Ramos (cell line): Measurements from ENCODE around the gene PDE4D.

ENCODE experiments used
- in situ Hi-C: fragments of 300-500 bp; cut with MboI; formaldehyde crosslinking; loops from one replicate; pipeline ENCODE4 v1.14.3; 2022; ENCODE audit warnings: low sequenced_read_pairs; ENCODE audit not compliant: unreplicated experiment

PDE4D gene

GRCh38 chr5:59501316-59501715 lies 392.2 kb downstream of the PDE4D start:
- in situ Hi-C loops: no loop called here

DNA sequence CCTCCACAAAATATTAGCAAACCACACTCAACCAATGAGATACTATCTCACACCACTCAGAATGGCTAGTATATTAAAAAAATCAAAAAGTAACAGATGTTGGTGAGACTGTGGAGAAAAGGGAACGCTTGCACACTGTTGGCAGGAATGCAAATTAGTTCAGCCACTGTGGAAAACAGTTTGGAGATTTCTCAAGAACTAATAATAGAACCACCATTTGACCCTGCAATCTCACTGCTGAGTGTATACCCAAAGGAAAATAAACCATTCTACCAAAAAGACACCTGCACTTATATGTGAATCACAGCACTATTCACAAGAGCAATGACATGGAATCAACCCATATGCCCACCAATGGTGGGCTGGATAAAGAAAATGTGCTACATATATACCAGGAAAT lies 393.5 kb downstream of the PDE4D start:
- in situ Hi-C loops: no loop called here

DNA sequence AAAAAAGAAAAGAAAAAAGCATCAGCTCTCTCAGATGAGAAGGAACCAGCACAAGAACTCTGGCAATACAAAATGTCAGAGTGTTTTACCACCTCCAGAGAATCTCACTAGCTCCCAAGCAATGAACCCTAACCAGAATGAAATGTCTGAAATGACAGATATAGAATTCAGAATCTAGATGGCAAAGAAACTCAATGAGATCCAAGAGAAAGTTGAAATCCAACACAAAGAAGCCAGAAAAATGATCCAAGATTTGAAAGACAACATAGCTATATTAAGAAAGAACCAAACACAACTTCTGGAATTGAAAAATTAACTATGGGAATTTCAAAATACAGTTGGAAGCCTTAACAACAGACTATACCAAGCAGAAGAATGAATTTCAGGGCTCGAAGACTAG lies 396.3 kb downstream of the PDE4D start:
- in situ Hi-C loops: no loop called here

GRCh38 chr5:59496524-59497134 lies 396.9 kb downstream of the PDE4D start:
- in situ Hi-C loops: no loop called here

DNA sequence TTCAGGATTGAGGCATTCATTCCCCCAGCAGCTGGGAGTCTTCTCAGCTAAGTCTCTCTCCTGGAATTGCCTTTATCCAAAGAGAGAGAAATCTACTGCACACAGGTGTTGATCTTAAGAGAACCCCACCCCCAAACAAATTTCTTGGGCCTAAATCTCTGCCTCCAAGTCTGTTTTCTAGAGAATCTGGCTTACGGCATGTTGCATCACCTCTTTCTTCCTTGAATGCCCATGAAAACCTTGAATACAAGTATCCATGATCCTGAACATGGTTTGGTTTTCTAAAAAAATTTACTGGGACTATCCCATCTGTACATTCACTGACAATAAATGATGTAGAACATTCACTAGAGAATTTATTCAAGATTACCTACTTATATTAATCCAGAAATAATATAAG lies 401.6 kb downstream of the PDE4D start:
- in situ Hi-C loops: no loop called here

GRCh38 chr5:59489551-59489950 lies 404.0 kb downstream of the PDE4D start:
- in situ Hi-C loops: no loop called here

- in situ Hi-C loops: no loop called here
Observed at GRCh38 chr5:59487772-59488729, 405.5 kb downstream of the PDE4D start.

GRCh38 chr5:59487068-59487686 lies 406.3 kb downstream of the PDE4D start:
- in situ Hi-C loops: no loop called here

DNA sequence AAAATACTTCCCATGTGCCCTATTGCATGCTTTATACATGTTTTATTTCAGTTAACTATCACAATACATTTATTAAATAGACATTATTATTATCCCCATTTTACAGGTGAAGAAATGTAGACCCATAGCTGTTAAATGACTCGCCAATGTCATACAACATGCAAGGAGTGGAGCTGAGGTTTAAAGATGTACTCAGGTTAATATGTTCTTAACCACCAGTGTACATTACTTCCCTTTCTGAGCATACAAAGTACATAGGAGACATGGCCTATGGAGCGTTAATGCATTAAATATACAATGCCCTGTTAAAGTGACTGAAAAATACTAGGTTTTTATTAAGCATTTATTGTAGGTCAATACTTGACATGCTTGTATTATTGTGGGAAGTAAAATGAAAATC lies 407.0 kb downstream of the PDE4D start:
- in situ Hi-C loops: no loop called here

- in situ Hi-C loops: no loop called here
Observed at GRCh38 chr5:59485629-59486439, 407.7 kb downstream of the PDE4D start.

GRCh38 chr5:59485107-59485506 lies 408.4 kb downstream of the PDE4D start:
- in situ Hi-C loops: no loop called here

GRCh38 chr5:59484618-59485017 lies 408.9 kb downstream of the PDE4D start:
- in situ Hi-C loops: no loop called here

DNA sequence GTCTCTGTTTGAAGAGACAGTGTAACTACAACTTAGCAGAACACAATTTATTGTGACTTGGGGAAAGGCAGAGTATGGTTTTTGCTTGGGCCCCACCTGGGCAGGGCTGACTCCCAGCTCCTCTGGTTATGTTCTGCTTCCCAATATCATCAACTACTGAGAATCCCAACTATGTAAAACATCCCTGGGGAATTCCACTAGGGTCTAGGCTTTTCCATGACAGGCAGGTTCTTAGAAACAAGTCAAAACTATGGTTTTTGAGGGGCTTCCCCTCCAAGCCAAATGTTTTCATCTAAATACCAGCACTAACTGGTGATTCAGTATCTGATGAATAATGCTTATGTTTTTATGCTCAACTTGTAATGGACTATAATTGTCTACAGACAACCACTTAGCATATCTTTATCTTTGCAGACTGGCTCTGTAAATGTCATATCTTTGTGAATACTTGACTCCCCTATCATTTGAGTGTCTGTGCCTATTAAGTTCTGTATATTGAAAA lies 409.5 kb downstream of the PDE4D start:
- in situ Hi-C loops: no loop called here

- in situ Hi-C loops: no loop called here
Observed at GRCh38 chr5:59479086-59479485, 414.4 kb downstream of the PDE4D start.

DNA sequence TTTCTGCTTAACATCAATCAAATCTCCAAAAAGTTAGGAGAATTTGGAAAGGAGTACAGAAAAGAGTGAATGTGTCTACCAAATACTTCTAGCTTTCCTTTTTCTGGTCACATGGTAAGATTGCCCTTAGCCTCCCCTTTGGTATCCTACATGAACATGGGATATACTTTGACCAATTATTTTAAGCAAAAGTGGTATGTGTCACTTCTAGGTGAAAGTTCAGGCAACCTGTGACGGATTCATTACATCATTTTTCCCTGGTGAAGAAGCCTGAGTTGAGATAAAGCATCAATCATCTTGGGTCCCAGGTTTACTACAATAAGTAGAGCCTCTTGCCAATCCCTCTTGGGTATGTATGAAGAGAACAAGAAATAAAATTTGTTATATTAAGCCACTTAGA lies 419.2 kb downstream of the PDE4D start:
- in situ Hi-C loops: no loop called here

DNA sequence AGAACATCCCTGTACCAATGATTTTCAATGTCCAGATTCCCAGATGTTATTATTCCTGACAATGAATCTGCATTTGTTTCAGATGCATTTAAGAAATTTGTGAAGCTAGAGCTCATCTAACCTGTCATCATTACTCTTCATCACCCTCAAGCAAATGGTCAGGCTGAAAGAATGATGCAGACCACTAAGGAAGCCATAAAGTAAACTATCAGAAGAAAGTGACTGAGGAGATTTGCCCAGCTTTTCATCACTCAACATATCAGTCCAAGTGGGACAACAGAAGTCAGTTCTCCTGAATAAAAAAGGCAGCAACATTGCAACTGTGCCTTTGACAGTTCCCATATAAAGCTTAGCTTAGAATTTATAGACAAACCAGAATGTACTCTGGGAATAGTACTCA lies 419.9 kb downstream of the PDE4D start:
- in situ Hi-C loops: no loop called here

GRCh38 chr5:59471463-59471862 lies 422.1 kb downstream of the PDE4D start:
- in situ Hi-C loops: no loop called here

GRCh38 chr5:59467969-59468368 lies 425.6 kb downstream of the PDE4D start:
- in situ Hi-C loops: no loop called here

GRCh38 chr5:59466271-59466670 lies 427.3 kb downstream of the PDE4D start:
- in situ Hi-C loops: no loop called here

DNA sequence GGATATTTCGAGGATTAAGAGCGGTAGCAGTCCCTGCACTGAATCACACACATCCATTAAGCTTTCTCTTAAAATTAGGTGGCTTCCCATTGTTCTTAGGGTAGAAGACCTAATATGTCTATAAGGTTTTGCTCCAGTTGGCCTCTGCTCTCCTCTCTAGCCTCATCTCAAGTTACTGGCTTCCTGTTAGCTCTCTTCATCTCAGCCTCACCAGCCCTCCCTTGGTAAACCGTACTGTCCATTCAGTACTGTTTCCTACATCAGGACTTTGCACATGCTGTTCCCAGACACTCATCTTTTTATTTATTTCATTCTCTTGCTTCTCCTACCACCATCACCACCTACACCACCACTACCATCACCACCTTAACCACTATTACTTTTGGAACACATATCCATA lies 428.6 kb downstream of the PDE4D start:
- in situ Hi-C loops: no loop called here
